GM21390 (cell line): ENCODE results near the gene ANKRD49.
A peak's percentile ranks its signal among the peaks of the same experiment; 100 is the strongest.
"Not testable (repeated sequence)": the region's sequence is repeated elsewhere in the genome, so short reads cannot be mapped to it uniquely, and the experiment has no call there.

Experiments
- ATAC-seq: cut with Tn5 transposase; IDR thresholded peaks from one replicate; pipeline ENCODE4 v1.9.1; 2021; ENCODE audit not compliant: unreplicated experiment

The ANKRD49 gene

GRCh38 chr11:94506513-94506912 is 12.7 kb downstream of the ANKRD49 start:
- not testable (repeated sequence) for ATAC-seq

GRCh38 chr11:94507485-94507884 is 13.7 kb downstream of the ANKRD49 start:
- no peak for ATAC-seq

GRCh38 chr11:94511932-94512781 is 18.4 kb downstream of the ANKRD49 start, which contains the start of gene C11orf97:
C11orf97 (plus strand) TSS chr11:94512461; CDS start chr11:94512529, 68 bp downstream.
- ATAC-seq, result peak; percentile 88

GRCh38 chr11:94513091-94513490 is 19.3 kb downstream of the ANKRD49 start:
- ATAC-seq, result no peak

GRCh38 chr11:94515398-94515797 is 21.6 kb downstream of the ANKRD49 start:
- ATAC-seq, result no peak

- no peak for ATAC-seq
Measured at GRCh38 chr11:94516725-94517124, 22.9 kb downstream of the ANKRD49 start.

- ATAC-seq, result no peak
Measured at GRCh38 chr11:94518300-94518699, 24.5 kb downstream of the ANKRD49 start.

- no peak for ATAC-seq
Measured at GRCh38 chr11:94519478-94520084, 25.8 kb downstream of the ANKRD49 start.

- ATAC-seq, result no peak
Measured at GRCh38 chr11:94521684-94522083, 27.9 kb downstream of the ANKRD49 start.

GRCh38 chr11:94524341-94524740 is 30.6 kb downstream of the ANKRD49 start:
- no peak for ATAC-seq

GRCh38 chr11:94525546-94526324 is 32.0 kb downstream of the ANKRD49 start:
- ATAC-seq, result no peak

GRCh38 chr11:94526645-94527438 is 33.1 kb downstream of the ANKRD49 start:
- no peak for ATAC-seq

- no peak for ATAC-seq
Measured at GRCh38 chr11:94528551-94528950, 34.8 kb downstream of the ANKRD49 start.

- ATAC-seq, result no peak
Measured at GRCh38 chr11:94532211-94532610, 38.4 kb downstream of the ANKRD49 start.

GRCh38 chr11:94533206-94533605 is 39.4 kb downstream of the ANKRD49 start:
- ATAC-seq, result no peak

GRCh38 chr11:94533696-94534630 is 40.2 kb downstream of the ANKRD49 start:
- no peak for ATAC-seq

GRCh38 chr11:94536386-94536785 is 42.6 kb downstream of the ANKRD49 start:
- ATAC-seq, result no peak

GRCh38 chr11:94537031-94537600 is 43.3 kb downstream of the ANKRD49 start:
- no peak for ATAC-seq

- no peak for ATAC-seq
Measured at GRCh38 chr11:94539420-94539819, 45.6 kb downstream of the ANKRD49 start.
